Forelimb muscle (tissue), 1 donor: ENCODE results near the gene MOB3C. TPM values are rescaled to one million over a fixed set of nuclear protein-coding genes. Genes with fewer than 3 reads are reported as not detected.
"Not testable (repeated sequence)": the region's sequence is repeated elsewhere in the genome, so short reads cannot be mapped to it uniquely, and the experiment has no call there.

ENCODE experiments used
- DNase-seq: peaks from one replicate; pipeline ENCODE4 v3.0.0-alpha.2; 2013; ENCODE audit warnings: low read depth
- polyA plus RNA-seq: library from polyadenylated mRNA; unstranded; fragments of 120-200 nt; gene quantifications from one replicate; pipeline ENCODE4 v1.2.1, GENCODE V29; 2013; ENCODE audit not compliant: insufficient read length

MOB3C gene
- polyA plus RNA-seq = 12.0 TPM

DNA sequence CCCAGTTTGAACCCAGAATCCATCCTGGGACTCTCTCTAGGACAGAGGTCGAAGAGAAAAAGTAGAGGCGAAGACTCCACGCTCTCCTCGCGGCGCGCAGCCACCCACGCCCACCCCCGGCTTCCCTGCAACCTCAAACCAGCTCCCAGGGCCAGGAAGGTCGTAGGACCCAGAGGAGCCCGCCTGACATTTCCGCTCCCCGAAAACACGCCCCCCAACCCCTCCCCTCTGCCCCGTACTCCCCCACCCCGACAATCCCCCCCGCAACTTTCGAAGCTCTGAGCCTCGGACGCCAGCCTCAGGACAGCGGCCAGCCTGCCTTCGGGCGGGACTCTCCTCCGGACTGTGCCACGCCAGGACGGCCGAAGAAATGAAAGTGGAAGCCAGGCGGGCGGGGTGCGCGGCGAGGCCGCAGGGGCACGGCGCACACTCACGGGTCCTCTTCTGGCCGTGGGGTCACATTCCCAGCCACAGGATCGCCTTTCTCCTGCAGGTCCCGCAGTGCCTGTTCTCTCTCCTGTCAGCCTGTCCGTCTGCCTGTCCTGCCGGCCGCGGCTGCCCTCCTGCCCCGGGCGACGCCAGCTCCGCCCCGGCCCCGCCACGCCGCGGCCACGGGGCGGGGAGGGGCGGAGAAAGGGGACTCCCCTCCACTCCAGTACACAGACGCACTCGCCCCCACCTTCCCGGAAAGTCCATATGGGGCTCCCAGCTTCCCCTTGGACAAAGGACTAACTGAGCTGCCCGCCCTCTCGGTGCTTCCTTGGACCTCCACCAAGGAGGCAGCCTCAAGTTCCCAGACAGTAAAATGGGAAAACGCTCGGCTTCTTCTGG lies at the start of gene MOB3C:
Gene MOB3C (minus strand): TSS at position 535 of the 831 bp plus-strand sequence. CDS start 3,490 bp downstream, outside the sequence.
- DNase-seq = peak; percentile 68

DNA sequence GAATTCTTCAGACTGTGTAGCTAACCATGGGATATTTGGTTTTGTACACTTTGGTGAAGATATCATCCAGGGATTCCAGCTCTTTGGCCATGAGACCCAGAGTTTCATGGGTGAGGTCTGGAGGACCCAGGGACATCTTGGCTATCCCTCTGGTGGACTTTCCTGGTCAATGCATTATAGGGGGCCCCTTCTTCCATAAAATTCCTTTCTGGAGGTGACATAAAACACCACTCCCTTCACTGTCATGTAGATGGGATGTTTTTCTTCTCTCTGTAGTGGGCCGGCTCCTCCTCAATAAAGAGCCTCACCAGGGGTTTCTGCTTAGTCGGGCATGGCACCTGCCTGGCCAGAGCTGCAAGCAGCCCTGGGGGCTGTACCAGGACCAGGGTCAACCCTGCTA lies 49.4 kb upstream of the MOB3C start:
- no peak for DNase-seq

GRCh38 chr1:46662919-46663318 lies 46.3 kb upstream of the MOB3C start:
- DNase-seq = not testable (repeated sequence)

DNA sequence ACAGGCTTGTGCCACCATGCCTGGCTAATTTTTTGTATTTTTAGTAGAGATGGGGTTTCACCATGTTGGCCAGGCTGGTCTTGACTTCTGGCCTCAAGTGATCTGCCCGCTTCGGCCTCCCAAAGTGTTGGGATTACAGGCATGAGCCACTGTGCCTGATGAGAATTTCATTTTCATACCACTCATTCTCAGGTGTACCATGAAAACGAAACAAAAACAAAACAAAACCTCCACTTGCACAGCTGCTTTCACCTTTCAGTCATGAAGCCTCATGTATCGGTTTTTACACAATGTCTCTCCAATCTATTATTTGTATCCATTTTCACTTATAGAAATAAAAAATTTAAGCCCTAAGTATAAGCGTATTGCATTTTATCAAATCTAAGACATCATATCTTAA lies 43.5 kb upstream of the MOB3C start:
- DNase-seq = not testable (repeated sequence)

DNA sequence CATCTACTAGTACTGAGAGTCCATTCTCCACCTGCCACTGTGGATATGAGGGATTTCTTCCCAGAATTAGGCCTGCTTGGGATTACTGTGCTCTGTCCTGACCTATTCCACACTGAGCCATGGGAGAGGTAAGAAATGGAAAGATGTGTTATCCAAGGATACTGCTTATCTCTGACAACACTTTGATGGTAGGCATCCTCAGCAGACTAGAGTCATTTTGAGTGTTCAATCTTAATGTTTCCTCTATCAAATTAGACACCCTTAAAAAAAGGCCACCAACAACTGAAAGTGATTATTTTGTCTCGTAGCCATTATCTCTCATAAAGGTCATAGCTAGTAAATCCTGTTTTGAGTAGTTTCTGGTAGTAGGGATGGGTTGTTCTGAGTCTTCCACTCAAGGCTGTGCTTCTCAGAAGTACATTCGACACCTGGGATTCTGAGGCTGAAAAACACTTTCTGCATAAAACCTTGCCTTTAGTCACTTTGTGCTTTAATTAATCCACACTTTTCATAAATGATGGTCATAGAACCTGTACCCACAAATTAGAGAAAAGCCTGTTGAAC lies 42.8 kb upstream of the MOB3C start:
- no peak for DNase-seq

DNA sequence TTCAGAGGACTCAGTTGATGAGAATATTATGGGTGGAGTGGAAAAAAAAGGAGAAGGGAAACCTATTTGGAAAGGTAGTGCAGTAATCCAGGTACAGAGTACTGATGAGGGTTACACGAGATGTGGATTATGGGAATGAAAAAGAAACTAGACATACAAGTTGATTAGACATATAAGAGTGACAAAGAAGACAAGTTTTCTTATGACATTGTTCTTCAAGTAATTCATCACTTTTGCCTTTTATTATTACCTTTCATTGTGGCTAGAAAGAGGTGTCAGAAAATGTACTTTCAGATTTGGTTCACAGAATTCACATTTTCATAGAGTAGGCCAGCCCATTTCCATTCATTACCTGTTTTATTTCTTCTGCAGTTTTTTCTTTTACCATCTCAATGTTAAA lies 41.2 kb upstream of the MOB3C start:
- DNase-seq = no peak

DNA sequence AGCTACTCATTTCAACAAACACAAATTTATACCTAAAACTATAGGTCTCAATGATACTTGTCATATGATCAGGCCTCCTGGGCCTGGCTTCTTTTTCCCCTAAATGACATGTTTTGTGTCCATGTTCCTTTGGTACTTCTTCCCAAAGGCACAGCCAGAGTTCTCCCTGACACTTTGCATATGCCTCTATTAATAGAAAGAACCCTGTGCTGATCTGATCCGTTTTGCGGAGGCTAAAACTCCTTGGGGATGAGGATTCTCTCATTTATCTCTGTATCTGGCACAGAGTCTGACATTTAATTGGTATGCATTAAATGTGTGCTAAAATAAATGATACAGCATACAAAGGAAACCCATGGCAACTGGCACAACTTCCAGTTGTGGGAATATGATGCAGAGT lies 40.0 kb upstream of the MOB3C start:
- DNase-seq = no peak

DNA sequence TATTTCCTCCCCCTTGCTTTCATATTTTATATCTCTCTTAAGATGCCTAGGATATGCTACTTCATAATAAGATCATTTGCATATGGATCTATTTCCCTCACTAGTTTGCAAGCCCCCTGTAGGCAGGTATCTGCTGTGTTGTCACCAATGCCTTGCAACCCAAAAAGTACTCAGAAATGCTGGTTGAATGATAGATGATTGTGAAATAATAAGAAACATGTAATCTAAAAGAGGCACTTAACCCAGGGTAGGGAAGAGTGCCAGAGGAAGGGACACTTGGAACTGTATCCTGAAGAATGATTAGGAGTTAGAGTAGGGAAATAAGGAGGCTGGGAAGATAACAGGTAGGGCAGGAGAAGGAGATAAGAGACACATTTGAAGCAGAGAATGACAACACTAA lies 39.2 kb upstream of the MOB3C start:
- DNase-seq = no peak

GRCh38 chr1:46654698-46655097 lies 38.1 kb upstream of the MOB3C start:
- DNase-seq = not testable (repeated sequence)

DNA sequence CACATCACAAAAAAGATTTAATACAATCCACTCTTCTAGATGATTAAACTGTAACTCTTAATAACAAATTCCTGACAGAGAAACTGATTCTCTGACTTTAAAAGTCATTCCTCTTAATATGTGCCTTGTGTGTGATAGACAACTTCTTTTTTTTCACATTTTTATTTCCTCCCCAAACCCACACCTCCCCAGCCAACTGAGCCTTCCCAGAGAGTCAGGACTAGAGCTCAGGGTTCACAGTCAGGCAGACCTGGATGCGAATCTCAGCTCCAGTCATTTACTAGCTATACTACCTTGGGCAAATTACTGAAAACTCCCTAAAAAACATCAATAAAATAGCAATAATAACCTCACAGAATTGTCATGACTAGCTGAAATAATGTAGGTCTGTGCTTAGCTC lies 37.4 kb upstream of the MOB3C start:
- DNase-seq = no peak

GRCh38 chr1:46653405-46653958 lies 36.9 kb upstream of the MOB3C start:
- no peak for DNase-seq

- DNase-seq = no peak
Observed at GRCh38 chr1:46652321-46653100, 35.9 kb upstream of the MOB3C start.

GRCh38 chr1:46651152-46651551 lies 34.5 kb upstream of the MOB3C start:
- DNase-seq = not testable (repeated sequence)

GRCh38 chr1:46650491-46650890 lies 33.9 kb upstream of the MOB3C start:
- DNase-seq = no peak

GRCh38 chr1:46649764-46650163 lies 33.2 kb upstream of the MOB3C start:
- DNase-seq = no peak

GRCh38 chr1:46647611-46648010 lies 31.0 kb upstream of the MOB3C start:
- DNase-seq = no peak

GRCh38 chr1:46646844-46647243 lies 30.2 kb upstream of the MOB3C start:
- no peak for DNase-seq

DNA sequence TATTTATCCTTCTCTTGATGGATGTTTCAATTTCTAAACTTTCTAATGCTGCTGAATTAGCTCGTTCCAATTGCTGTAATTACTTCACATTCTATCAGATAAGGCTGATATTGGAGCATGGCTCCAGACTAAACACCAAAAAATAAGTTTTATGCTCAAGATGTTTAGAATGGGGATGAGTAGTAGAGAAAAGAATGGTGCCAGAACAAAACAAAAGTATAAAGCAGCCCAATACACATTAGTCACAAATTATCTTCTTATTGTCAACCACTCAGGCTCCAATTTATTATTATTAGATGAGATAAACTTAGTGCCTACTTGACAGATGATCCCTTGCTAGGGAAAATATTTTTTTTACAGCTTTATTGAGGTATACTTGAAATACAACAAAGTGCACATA lies 29.7 kb upstream of the MOB3C start:
- no peak for DNase-seq

GRCh38 chr1:46645815-46646214 lies 29.2 kb upstream of the MOB3C start:
- DNase-seq = no peak

DNA sequence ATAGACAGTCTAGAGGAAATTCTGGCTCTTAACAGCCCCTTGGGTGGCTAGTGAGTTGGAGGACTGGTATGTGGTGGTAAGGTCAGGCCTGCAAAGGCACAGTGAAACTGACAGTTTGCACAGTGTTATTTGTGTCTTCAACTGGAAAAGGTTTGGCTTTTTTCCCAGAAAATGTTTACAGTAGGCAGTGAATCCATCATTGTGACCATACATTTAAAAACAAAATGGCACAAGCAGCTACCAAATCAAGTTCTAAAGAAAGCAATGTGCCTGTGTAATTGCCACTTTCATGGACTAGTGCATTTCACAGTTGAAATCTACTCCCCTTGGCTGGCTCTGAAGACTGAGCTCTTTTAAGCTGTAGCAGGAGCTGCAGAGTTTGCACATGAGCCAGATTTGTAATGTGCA lies 26.8 kb upstream of the MOB3C start:
- no peak for DNase-seq

GRCh38 chr1:46642115-46642680 lies 25.6 kb upstream of the MOB3C start:
- no peak for DNase-seq

- no peak for DNase-seq
Observed at GRCh38 chr1:46639547-46639946, 22.9 kb upstream of the MOB3C start.
